H1 (cell line): Measurements from ENCODE around the gene WNT9B. TPM values are rescaled to one million over a fixed set of nuclear protein-coding genes. Genes with fewer than 3 reads are reported as not detected.

Experiments
- BCL11A ChIP-seq, 2 experiments: IDR thresholded peaks; one replicate each; pipeline ENCODE4 v1.6.1; 2011; ENCODE audit warnings: low read depth in 2 of 2, low read length in 2 of 2, mild to moderate bottlenecking in 2 of 2
- FOSL1 ChIP-seq: IDR thresholded peaks from 2 replicates; pipeline ENCODE4 v1.6.1; 2011; ENCODE audit warnings: mild to moderate bottlenecking, low read depth, low read length, moderate library complexity; ENCODE audit not compliant: insufficient read depth
- GABPA ChIP-seq: IDR thresholded peaks from 2 replicates; pipeline ENCODE4 v1.6.1; 2011; ENCODE audit warnings: mild to moderate bottlenecking, low read length, moderate library complexity, borderline replicate concordance; ENCODE audit not compliant: insufficient read depth
- JUN ChIP-seq: IDR thresholded peaks from 2 replicates; pipeline ENCODE4 v1.6.1; 2011; ENCODE audit warnings: low read depth, mild to moderate bottlenecking, improper control_type of control experiment, low read length
- KDM4A ChIP-seq: IDR thresholded peaks from one replicate; pipeline ENCODE4 v1.7.1; 2012; ENCODE audit warnings: low read depth, mild to moderate bottlenecking, moderate library complexity, low read length, inconsistent platforms; ENCODE audit not compliant: severe bottlenecking
- TAF1 ChIP-seq: IDR thresholded peaks from 2 replicates; pipeline ENCODE4 v1.6.1; 2011; ENCODE audit warnings: mild to moderate bottlenecking, low read depth, low read length
- YY1 ChIP-seq: IDR thresholded peaks from 2 replicates; pipeline ENCODE4 v1.6.1; 2011; ENCODE audit warnings: low read depth, mild to moderate bottlenecking, low read length
- polyA plus RNA-seq, 7 experiments: library from polyadenylated mRNA; depleted of rRNA in 3 of 7; stranded (reverse) in 5 of 7; unstranded in 2 of 7; fragments of >200 nt in 5 of 7; fragments of 200-250 nt in 2 of 7; gene quantifications; 1 replicate in 5 of 7; 2 replicates in 1 of 7; 4 replicates in 1 of 7; pipeline versions ENCODE4 v1.2.1 to v1.2.3, GENCODE V29; 2011 to 2013; ENCODE audit warnings: missing spikeins in 2 of 7, mixed read lengths in 2 of 7
- total RNA-seq: library from RNA; stranded (reverse); fragmentation: NEBNext Ultra II Directional; extraction: Animal tissue kit (Norgen Biotek cat#: 25700); gene quantifications from 2 replicates; pipeline ENCODE4 v1.2.1, GENCODE V29; 2021

The WNT9B gene
- total and polyA plus RNA-seq, 2 of the 8 experiments (the other 6 are each of a cell fraction or from before 2014, with no cell fraction given) = 0.21 TPM; not detected in 1

DNA sequence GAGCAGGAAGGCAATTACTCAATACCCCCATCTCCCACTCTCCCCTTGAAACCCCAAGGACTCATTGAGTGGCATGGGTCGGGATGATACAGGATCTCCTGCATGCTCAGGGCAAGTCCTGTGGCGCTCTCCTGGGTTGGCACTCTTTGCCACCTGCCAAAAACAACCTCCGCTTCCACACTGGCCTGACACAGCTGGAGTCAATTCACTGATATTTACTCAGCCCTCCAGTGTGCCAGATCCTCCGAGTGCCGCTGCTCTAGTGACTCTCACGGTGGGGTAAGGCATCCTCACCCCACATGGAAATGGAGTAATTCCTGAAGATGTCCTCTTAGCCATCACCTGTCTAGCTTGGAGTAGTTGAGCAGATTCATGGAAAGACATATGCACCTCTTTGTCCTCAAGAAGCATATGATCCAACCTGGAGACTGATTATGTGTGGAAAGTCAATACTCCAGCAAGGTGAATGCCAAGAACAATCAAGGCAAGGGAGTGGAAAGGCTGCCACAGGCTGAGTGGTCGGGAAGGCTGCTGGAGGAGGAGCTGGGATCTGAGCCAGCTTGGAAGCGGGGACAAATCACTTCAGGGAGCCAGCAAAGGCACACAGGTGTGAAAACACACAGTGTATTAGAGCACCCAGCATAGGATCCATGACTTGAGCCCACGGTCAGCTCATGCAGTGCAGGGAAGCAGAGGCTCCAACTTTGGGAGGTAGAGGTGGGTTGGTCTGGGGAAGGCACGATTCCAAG is 59.0 kb downstream of the WNT9B start (continued):
- TF ChIP-seq TAF1 (no peak), JUN (no peak), YY1 (no peak), FOSL1 (no peak), BCL11A (IDR thresholded peaks at IDR 0.05; ENCODE audit: low read depth in 2 of 2, low read length in 2 of 2) (no peak), GABPA (no peak), KDM4A (no peak)
